H1 (cell line): Measurements from ENCODE around the gene WASHC2A. TPM values are rescaled to one million over a fixed set of nuclear protein-coding genes. Genes with fewer than 3 reads are reported as not detected.
"Not testable (repeated sequence)": the region's sequence is repeated elsewhere in the genome, so short reads cannot be mapped to it uniquely, and the experiment has no call there.

Experiments used
- CTCF ChIA-PET: fragments of 300-600 bp; sonication (Branson Sonifier 250); formaldehyde crosslinking; loops from one replicate; lab custom pipeline; 2021; ENCODE audit not compliant: partially characterized antibody; lab: Charles Lee
- POLR2A ChIA-PET: fragments of 300-600 bp; sonication (Branson Sonifier 250); formaldehyde crosslinking; loops from one replicate; lab custom pipeline; 2021; ENCODE audit warnings: inconsistent platforms; ENCODE audit not compliant: partially characterized antibody; lab: Charles Lee
- DNase-seq, 2 experiments: peaks; one replicate each; pipeline versions ENCODE4 v3.0.0 to v3.0.0-alpha.2; 2010 to 2022; ENCODE audit warnings: low spot score in 2 of 2, low read depth in 1 of 2, mixed read lengths in 1 of 2
- FAIRE-seq: peaks from 2 replicates; lab custom pipeline; 2011; peaks lifted over from hg19 to GRCh38; lab: Jason Lieb, UNC
- H2AFZ ChIP-seq: 2 replicates; pipeline ENCODE4 v1.8.1; 2012; ENCODE audit warnings: low read length, inconsistent platforms
- H2AK5ac ChIP-seq: 2 replicates; pipeline ENCODE4 v1.6.1; 2013; ENCODE audit warnings: low read depth, low read length
- H2BK120ac ChIP-seq: replicated peaks from 2 replicates; pipeline ENCODE3; 2013; ENCODE audit warnings: low read depth, low read length, inconsistent platforms
- H2BK12ac ChIP-seq: 2 replicates; pipeline ENCODE4 v1.6.1; 2013; ENCODE audit warnings: low read depth, low read length
- H2BK15ac ChIP-seq: 2 replicates; pipeline ENCODE4 v1.6.1; 2013; ENCODE audit warnings: low read length
- H2BK20ac ChIP-seq: 2 replicates; pipeline ENCODE4 v1.6.1; 2013; ENCODE audit warnings: low read length
- H2BK5ac ChIP-seq: 2 replicates; pipeline ENCODE4 v1.6.1; 2013; ENCODE audit warnings: low read depth, low read length
- H3K14ac ChIP-seq: 2 replicates; pipeline ENCODE4 v1.6.1; 2013; ENCODE audit warnings: inconsistent platforms; ENCODE audit not compliant: insufficient read length
- H3K18ac ChIP-seq: 2 replicates; pipeline ENCODE4 v1.6.1; 2013; ENCODE audit warnings: low read length; ENCODE audit errors: extremely low read depth
- H3K23ac ChIP-seq: 2 replicates; pipeline ENCODE4 v1.6.1; 2013; ENCODE audit warnings: inconsistent platforms; ENCODE audit not compliant: insufficient read length
- H3K23me2 ChIP-seq: 2 replicates; pipeline ENCODE4 v1.6.1; 2013; ENCODE audit warnings: low read depth, low read length
- H3K27ac ChIP-seq: 2 replicates; pipeline ENCODE4 v1.6.1; 2011; ENCODE audit warnings: low read depth, low read length, inconsistent platforms
- H3K27me3 ChIP-seq, 4 experiments: replicated peaks in 1 of 4; 1 replicate in 1 of 4; 2 replicates in 3 of 4; pipeline versions ENCODE4 v1.6.1 to v1.8.1; 2011 to 2013; ENCODE audit warnings: low read length in 3 of 4, mild to moderate bottlenecking in 3 of 4, inconsistent platforms in 2 of 4, mixed read lengths in 2 of 4, moderate library complexity in 1 of 4; ENCODE audit not compliant: control insufficient read depth in 3 of 4, insufficient read depth in 3 of 4; ENCODE audit errors: extremely low read depth in 1 of 4
- H3K36me3 ChIP-seq, 4 experiments: 2 replicates each; pipeline versions ENCODE4 v1.6.1 to v1.8.1; 2011 to 2013; ENCODE audit warnings: mild to moderate bottlenecking in 4 of 4, low read length in 3 of 4, moderate library complexity in 2 of 4, control low read depth in 1 of 4, inconsistent platforms in 1 of 4; ENCODE audit not compliant: insufficient read depth in 4 of 4, control insufficient read depth in 2 of 4
- H3K4ac ChIP-seq: replicated peaks from 2 replicates; pipeline ENCODE3; 2013; ENCODE audit warnings: low read length, low read depth, mixed read lengths, inconsistent platforms; ENCODE audit not compliant: insufficient read length
- H3K4me1 ChIP-seq, 4 experiments: replicated peaks in 1 of 4; 1 replicate in 1 of 4; 2 replicates in 3 of 4; pipeline versions ENCODE4 v1.6.1 to v1.8.1; 2011 to 2013; ENCODE audit warnings: low read length in 3 of 4, inconsistent platforms in 2 of 4, mixed read lengths in 1 of 4; ENCODE audit not compliant: insufficient read depth in 4 of 4, control insufficient read depth in 3 of 4
- H3K4me2 ChIP-seq, 2 experiments: 2 replicates each; pipeline versions ENCODE4 v1.6.1 to v1.8.1; 2011 to 2013; ENCODE audit warnings: low read depth in 2 of 2, low read length in 2 of 2, control low read depth in 1 of 2, inconsistent platforms in 1 of 2, mild to moderate bottlenecking in 1 of 2; ENCODE audit not compliant: insufficient read depth in 1 of 2
- H3K4me3 ChIP-seq, 4 experiments: fragments of 200-600, 300-600 bp in 1 of 4; sonication (generic), shearing (Covaris generic), sonication (Bioruptor Twin) in 1 of 4; 2 replicates each; pipeline versions ENCODE4 v1.5.1 to v1.8.1; 2011 to 2016; ENCODE audit warnings: low read length in 4 of 4, low read depth in 3 of 4, control low read depth in 2 of 4, inconsistent platforms in 2 of 4, mild to moderate bottlenecking in 2 of 4, mixed read lengths in 1 of 4, moderate library complexity in 1 of 4; ENCODE audit not compliant: insufficient read depth in 2 of 4; ENCODE audit errors: extremely low read depth in 1 of 4
- H3K56ac ChIP-seq: replicated peaks from 2 replicates; pipeline ENCODE3; 2013; ENCODE audit warnings: low read depth, mild to moderate bottlenecking, mixed read lengths, low read length, inconsistent platforms; ENCODE audit not compliant: insufficient read length
- H3K79me1 ChIP-seq: 2 replicates; pipeline ENCODE4 v1.6.1; 2013; ENCODE audit warnings: low read depth, low read length, control low read depth
- H3K79me2 ChIP-seq, 2 experiments: 2 replicates each; pipeline versions ENCODE4 v1.6.1 to v1.8.1; 2012 to 2013; ENCODE audit warnings: low read length in 2 of 2, mild to moderate bottlenecking in 2 of 2, inconsistent platforms in 1 of 2; ENCODE audit not compliant: insufficient read depth in 2 of 2, control insufficient read depth in 1 of 2
- H3K9ac ChIP-seq, 4 experiments: replicated peaks in 1 of 4; 1 replicate in 1 of 4; 2 replicates in 3 of 4; pipeline versions ENCODE4 v1.6.1 to v1.8.1; 2011 to 2013; ENCODE audit warnings: low read depth in 3 of 4, low read length in 3 of 4, control low read depth in 2 of 4, mild to moderate bottlenecking in 2 of 4, moderate library complexity in 2 of 4, inconsistent platforms in 1 of 4; ENCODE audit errors: extremely low read depth in 1 of 4
- H3K9me3 ChIP-seq, 2 experiments: 2 replicates each; pipeline versions ENCODE4 v1.6.1 to v1.8.1; 2012 to 2013; ENCODE audit warnings: mild to moderate bottlenecking in 2 of 2, moderate library complexity in 2 of 2, control low read depth in 1 of 2, inconsistent platforms in 1 of 2, low read depth in 1 of 2, low read length in 1 of 2, mixed read lengths in 1 of 2; ENCODE audit not compliant: insufficient read depth in 2 of 2
- H4K20me1 ChIP-seq, 2 experiments: replicated peaks in 1 of 2; 2 replicates each; pipeline versions ENCODE3 to v1.8.1; 2011 to 2013; ENCODE audit warnings: inconsistent platforms in 2 of 2, low read length in 2 of 2, mild to moderate bottlenecking in 1 of 2; ENCODE audit not compliant: insufficient read depth in 2 of 2, control insufficient read depth in 1 of 2
- H4K5ac ChIP-seq: 2 replicates; pipeline ENCODE4 v1.6.1; 2013; ENCODE audit warnings: low read length, low read depth, mixed read lengths, inconsistent platforms; ENCODE audit not compliant: insufficient read length
- H4K8ac ChIP-seq: 2 replicates; pipeline ENCODE4 v1.8.0; 2013; ENCODE audit warnings: mild to moderate bottlenecking, moderate library complexity, low read length, inconsistent platforms; ENCODE audit not compliant: insufficient read depth; ENCODE audit errors: extremely low read depth
- H4K91ac ChIP-seq: replicated peaks from 2 replicates; pipeline ENCODE3; 2013; ENCODE audit warnings: low read length, mixed read lengths, inconsistent platforms; ENCODE audit not compliant: insufficient read length
- WGBS, 2 experiments: shearing (Covaris generic) in 1 of 2; methylation state at CpG; one replicate each; pipeline versions ENCODE4 v1.1.6 to v1.1.7; 2013 to 2015; ENCODE audit warnings: low lambda C conversion rate in 2 of 2, mixed read lengths in 2 of 2, inconsistent platforms in 1 of 2, low coverage in 1 of 2, missing lambda C conversion rate in 1 of 2; ENCODE audit not compliant: insufficient replicate concordance in 2 of 2, insufficient coverage in 1 of 2, insufficient read length in 1 of 2; ENCODE audit errors: extremely low coverage in 1 of 2, missing lambda C conversion rate in 1 of 2; 5-methylcytosine and 5-hydroxymethylcytosine counted together
- polyA plus RNA-seq, 7 experiments: library from polyadenylated mRNA; depleted of rRNA in 3 of 7; stranded (reverse) in 5 of 7; unstranded in 2 of 7; fragments of >200 nt in 5 of 7; fragments of 200-250 nt in 2 of 7; gene quantifications; 1 replicate in 5 of 7; 2 replicates in 1 of 7; 4 replicates in 1 of 7; pipeline versions ENCODE4 v1.2.1 to v1.2.3, GENCODE V29; 2011 to 2013; ENCODE audit warnings: missing spikeins in 2 of 7, mixed read lengths in 2 of 7
- total RNA-seq: library from RNA; stranded (reverse); fragmentation: NEBNext Ultra II Directional; extraction: Animal tissue kit (Norgen Biotek cat#: 25700); gene quantifications from 2 replicates; pipeline ENCODE4 v1.2.1, GENCODE V29; 2021

Gene WASHC2A
- total and polyA plus RNA-seq, 2 of the 8 experiments (the other 6 are each of a cell fraction or from before 2014, with no cell fraction given) = 7.5 to 29.7 TPM

DNA sequence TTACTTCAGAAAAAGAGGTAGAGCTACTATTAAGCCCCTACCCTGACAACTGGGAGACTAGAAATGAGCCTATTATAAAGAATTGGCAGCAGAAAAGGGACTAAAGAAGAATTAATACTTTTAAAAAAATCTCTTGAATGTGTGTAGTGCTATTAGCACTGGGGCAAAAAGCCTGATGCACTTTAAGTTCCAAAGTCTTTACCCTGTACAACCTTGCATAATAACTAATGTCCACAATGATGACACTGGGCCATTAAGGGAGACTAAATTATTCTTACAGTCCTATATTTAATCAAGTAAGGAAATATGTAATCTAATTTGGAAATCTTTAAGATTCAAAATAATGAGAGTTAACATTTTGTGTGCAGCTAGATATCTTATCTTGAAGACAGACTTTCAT lies 90.1 kb downstream of the WASHC2A start:
- H3K36me3 ChIP-seq, H3K18ac ChIP-seq, CTCF ChIA-PET, H3K27ac ChIP-seq, H3K4ac ChIP-seq, H4K8ac ChIP-seq, H3K27me3 ChIP-seq, H2BK120ac ChIP-seq, POLR2A ChIA-PET, H3K4me3 ChIP-seq, H3K23me2 ChIP-seq, H4K20me1 ChIP-seq, H4K5ac ChIP-seq, H3K4me1 ChIP-seq, H3K9me3 ChIP-seq, DNase-seq, H4K91ac ChIP-seq, H3K79me1 ChIP-seq, FAIRE-seq, H3K4me2 ChIP-seq, H3K14ac ChIP-seq, H2AK5ac ChIP-seq, H2BK5ac ChIP-seq, H2BK15ac ChIP-seq, H2BK20ac ChIP-seq, H2AFZ ChIP-seq, H3K56ac ChIP-seq, H3K23ac ChIP-seq, H3K9ac ChIP-seq, H3K79me2 ChIP-seq, H2BK12ac ChIP-seq: not testable (repeated sequence)

GRCh38 chr10:50159856-50160255 lies 92.1 kb downstream of the WASHC2A start:
- H3K36me3 ChIP-seq, H2BK5ac ChIP-seq, H3K18ac ChIP-seq, H3K79me1 ChIP-seq, H4K5ac ChIP-seq, H3K4ac ChIP-seq, H2BK120ac ChIP-seq, H2BK12ac ChIP-seq, H3K56ac ChIP-seq, H2AK5ac ChIP-seq, H3K27me3 ChIP-seq, H4K20me1 ChIP-seq, H2BK15ac ChIP-seq, H3K23ac ChIP-seq, H3K27ac ChIP-seq, H3K9me3 ChIP-seq, FAIRE-seq, H4K91ac ChIP-seq, H2AFZ ChIP-seq, H4K8ac ChIP-seq, H2BK20ac ChIP-seq, H3K9ac ChIP-seq, H3K4me3 ChIP-seq, H3K23me2 ChIP-seq, POLR2A ChIA-PET, H3K14ac ChIP-seq, H3K4me1 ChIP-seq, DNase-seq, H3K79me2 ChIP-seq, CTCF ChIA-PET, H3K4me2 ChIP-seq: not testable (repeated sequence)
- WGBS, 2 experiments = 90% methylated on average over 2 of the region's 2 CpGs; no CpG with 5 or more reads in 1 of the 2 experiments
